Glutamatergic neuron (in vitro differentiated cells): Measurements from ENCODE around the gene RASSF4. TPM values are rescaled to one million over a fixed set of nuclear protein-coding genes. Genes with fewer than 3 reads are reported as not detected.

Experiments used
- DNase-seq: peaks from one replicate; pipeline ENCODE4 v3.0.0; 2022
- H3K27ac Mint-ChIP-seq: one replicate; pipeline ENCODE4 v1.8.0; 2020; ENCODE audit warnings: mild to moderate bottlenecking, mixed read lengths, inconsistent platforms; ENCODE audit not compliant: unreplicated experiment
- H3K27me3 Mint-ChIP-seq: one replicate; pipeline ENCODE4 v1.8.0; 2020; ENCODE audit warnings: mild to moderate bottlenecking, moderate library complexity, mixed read lengths, inconsistent platforms; ENCODE audit not compliant: unreplicated experiment
- H3K36me3 Mint-ChIP-seq: one replicate; pipeline ENCODE4 v1.8.0; 2020; ENCODE audit warnings: mild to moderate bottlenecking, mixed read lengths, inconsistent platforms; ENCODE audit not compliant: unreplicated experiment
- H3K4me1 Mint-ChIP-seq: one replicate; pipeline ENCODE4 v1.8.0; 2020; ENCODE audit warnings: mild to moderate bottlenecking, low read depth, mixed read lengths, inconsistent platforms; ENCODE audit not compliant: unreplicated experiment
- H3K4me3 Mint-ChIP-seq: one replicate; pipeline ENCODE4 v1.8.0; 2020; ENCODE audit warnings: mild to moderate bottlenecking, mixed read lengths, inconsistent platforms; ENCODE audit not compliant: unreplicated experiment
- H3K9me3 Mint-ChIP-seq: one replicate; pipeline ENCODE4 v1.8.0; 2020; ENCODE audit warnings: mild to moderate bottlenecking, moderate library complexity, mixed read lengths, inconsistent platforms; ENCODE audit not compliant: unreplicated experiment
- CTCF ChIP-seq: fragments of 200-600 bp; sonication (generic); IDR thresholded peaks from one replicate; pipeline ENCODE4 v1.5.0; 2021; ENCODE audit not compliant: partially characterized antibody, unreplicated experiment
- total RNA-seq: library from RNA; stranded (reverse); fragmentation: NEBNext Ultra II Directional; extraction: Animal tissue kit (Norgen Biotek cat#: 25700); gene quantifications from one replicate; pipeline ENCODE4 v1.2.1, GENCODE V29; 2021; ENCODE audit not compliant: unreplicated experiment

The RASSF4 gene
- total RNA-seq, 1 donor from 2014 or later = 137 TPM

DNA sequence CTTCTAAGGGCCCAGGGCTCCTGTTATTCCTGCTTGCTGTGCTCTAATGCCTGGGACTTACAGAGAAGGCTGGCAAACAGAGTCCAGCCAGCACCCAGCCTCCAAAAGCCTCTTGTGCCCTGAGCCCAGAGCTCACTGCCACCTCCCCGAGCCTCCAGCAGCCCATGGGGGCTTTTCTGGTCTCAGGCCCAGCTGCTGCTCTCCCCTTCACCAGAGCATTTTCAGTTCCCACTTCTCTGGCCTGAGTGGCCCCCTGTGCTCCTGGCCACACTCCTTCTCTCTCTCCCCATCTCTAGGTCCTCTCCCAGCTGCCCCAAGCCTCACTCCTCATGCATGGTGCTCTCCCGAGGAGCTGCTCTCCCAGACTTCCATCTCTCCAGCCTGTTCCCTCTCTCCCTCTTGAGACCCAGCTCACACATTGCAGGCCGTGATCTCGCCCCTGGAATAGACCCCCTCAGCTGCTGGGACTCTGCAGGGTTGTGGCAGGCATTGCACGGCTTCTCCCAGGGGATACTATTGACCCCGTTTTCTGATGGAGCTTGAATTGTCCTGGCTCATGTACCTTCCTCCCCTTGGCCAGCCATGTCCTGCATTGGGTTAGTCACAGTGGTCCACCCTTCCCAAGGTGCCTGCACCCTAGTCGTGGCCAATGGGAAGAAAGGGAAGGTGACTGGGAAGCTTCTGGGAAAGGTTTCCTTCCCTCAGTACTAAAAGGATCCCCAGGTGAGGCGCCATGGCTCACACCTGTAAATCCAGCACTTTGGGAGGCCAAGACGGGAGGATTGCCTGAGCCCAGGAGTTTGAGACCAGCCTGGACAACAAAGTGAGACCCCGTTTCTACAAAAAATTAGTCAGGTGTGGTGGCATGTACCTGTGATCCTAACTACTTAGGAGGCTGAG is 9.0 kb upstream of the RASSF4 start:
- DNase-seq = no peak
- Mint-ChIP-seq H3K27ac (no peak overlapping the region), H3K27me3 (peaks cover 5% of the 10 kb centered on the region), H3K9me3 (peaks cover 6% of the 10 kb centered on the region), H3K36me3 (peaks cover 4% of the 10 kb centered on the region), H3K4me1 (peaks cover 26% of the 10 kb centered on the region), H3K4me3 (no peak overlapping the region)
- TF ChIP-seq CTCF = no peak

DNA sequence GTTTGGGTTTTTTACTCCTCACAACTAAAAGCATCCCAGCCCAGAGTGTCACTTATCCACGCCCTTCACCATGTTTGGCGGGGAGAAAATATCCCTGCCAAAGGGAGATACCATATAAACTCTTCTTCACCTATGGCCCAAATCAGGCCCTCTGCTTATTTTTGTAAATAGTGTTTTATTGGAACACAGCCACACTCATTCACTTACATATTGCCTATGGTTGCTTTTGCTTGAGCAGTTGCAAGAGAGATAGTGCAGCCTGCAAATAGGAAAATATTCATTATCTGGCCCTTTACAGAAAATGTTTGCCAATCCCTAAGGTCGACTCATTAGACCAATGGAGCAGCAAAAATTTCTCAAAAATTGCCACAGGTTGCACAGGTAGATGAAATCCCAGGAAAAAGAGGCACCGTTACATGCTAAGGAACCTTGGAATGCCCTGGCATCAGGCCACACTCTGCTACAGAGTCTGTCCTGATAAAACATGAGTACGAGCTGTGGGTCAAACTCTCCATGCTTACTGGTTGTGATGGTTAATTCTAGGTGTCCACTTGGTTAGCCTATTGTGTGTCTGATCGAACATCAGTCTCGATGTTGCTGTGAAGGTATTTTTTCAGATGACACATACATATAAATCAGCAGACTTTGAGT is 7.9 kb upstream of the RASSF4 start:
- no peak overlapping the region for H3K4me3 Mint-ChIP-seq
- peaks cover 11% of the 10 kb centered on the region for H3K9me3 Mint-ChIP-seq
- H3K27ac Mint-ChIP-seq = no peak overlapping the region
- peaks cover 6% of the 10 kb centered on the region for H3K27me3 Mint-ChIP-seq
- no peak for TF ChIP-seq CTCF
- peaks cover 9% of the 10 kb centered on the region for H3K36me3 Mint-ChIP-seq
- H3K4me1 Mint-ChIP-seq = peaks cover 34% of the 10 kb centered on the region
- no peak for DNase-seq

DNA sequence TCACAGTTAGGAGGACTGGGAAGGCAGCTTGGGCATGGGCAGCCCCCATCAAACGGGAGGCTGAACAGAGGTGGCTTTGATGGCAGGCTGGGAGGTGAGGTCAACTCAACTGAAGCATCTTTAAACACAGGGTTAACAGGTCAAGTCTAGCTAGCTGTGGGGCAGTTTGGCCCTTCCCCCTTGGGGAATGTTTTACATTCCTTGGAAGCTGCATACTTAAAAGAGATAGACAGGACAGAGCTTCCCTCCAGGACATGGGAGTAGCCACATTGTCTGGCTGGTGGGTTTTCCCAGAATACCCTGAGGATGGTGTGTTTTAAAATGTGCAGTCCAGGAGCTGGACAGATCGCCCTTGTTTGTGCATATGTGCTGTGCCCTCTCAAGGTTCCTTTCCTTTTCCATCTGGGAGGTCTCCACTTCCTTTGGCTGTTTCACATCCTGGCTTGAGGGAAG is 6.8 kb upstream of the RASSF4 start:
- H3K4me1 Mint-ChIP-seq = peaks cover 29% of the 10 kb centered on the region
- peaks cover 5% of the 10 kb centered on the region for H3K27me3 Mint-ChIP-seq
- no peak overlapping the region for H3K27ac Mint-ChIP-seq
- peaks cover 12% of the 10 kb centered on the region for H3K9me3 Mint-ChIP-seq
- no peak overlapping the region for H3K4me3 Mint-ChIP-seq
- H3K36me3 Mint-ChIP-seq = peaks cover 14% of the 10 kb centered on the region
- TF ChIP-seq CTCF = no peak
- DNase-seq = no peak

DNA sequence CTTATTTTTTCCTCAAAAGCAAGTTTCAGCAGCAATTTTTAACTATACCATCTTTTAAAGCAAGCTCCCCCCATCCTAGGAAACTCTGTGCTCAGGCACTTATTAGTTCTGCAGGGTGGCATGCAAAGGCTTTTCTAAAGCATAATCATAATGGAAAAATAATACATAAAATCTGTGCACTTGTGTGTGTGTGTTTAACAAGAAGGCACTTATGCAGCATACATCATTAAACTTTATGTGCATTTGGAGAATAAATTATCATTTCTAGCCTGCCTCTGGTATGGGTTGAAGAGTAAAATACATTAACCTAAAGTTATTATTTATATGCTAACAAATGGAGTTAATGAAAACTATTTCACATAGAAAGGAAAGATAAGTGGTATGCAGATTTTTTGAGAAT is 5.6 kb upstream of the RASSF4 start:
- DNase-seq = no peak
- Mint-ChIP-seq H3K4me1 (peaks cover 31% of the 10 kb centered on the region), H3K27me3 (peaks cover 7% of the 10 kb centered on the region)

More for the DNA sequence above, 5.6 kb upstream of the RASSF4 start:
- TF ChIP-seq CTCF = no peak
- Mint-ChIP-seq H3K9me3 (peaks cover 20% of the 10 kb centered on the region), H3K27ac (no peak overlapping the region), H3K4me3 (no peak overlapping the region), H3K36me3 (peaks cover 14% of the 10 kb centered on the region)
